ENCODE data around the gene SCN1A.

DNA sequence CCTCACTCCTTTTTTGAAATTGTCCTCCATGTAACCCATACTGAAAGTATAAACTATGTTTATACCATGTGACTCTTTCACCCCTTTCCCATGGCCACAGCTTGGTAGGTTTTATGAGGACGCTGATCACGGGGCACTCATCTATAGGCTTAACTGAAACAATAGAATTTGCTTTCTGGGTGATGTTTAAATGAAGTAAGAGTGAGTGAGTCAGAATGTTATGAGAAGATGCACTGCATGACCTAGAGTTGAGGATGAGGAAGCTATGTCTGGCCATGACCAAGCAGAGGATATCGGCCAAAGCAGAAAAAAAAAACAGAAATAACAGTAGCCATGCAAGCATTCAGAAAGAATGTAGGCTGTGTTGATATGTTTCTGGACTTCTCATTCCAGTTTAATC is 34.9 kb downstream of the SCN1A start:
- TF ChIP-seq, protein P1, sequence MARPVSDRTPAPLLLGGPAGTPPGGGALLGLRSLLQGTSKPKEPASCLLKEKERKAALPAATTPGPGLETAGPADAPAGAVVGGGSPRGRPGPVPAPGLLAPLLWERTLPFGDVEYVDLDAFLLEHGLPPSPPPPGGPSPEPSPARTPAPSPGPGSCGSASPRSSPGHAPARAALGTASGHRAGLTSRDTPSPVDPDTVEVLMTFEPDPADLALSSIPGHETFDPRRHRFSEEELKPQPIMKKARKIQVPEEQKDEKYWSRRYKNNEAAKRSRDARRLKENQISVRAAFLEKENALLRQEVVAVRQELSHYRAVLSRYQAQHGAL (CRISPR knock-in tag; IDR thresholded peaks at IDR 0.05; ENCODE audit: not compliant biosample characterization) = no peak
- TF ChIP-seq FOXP4 (CRISPR knock-in tag; IDR thresholded peaks at IDR 0.05) (no peak), ADNP (CRISPR knock-in tag; IDR thresholded peaks at IDR 0.05) (no peak), POLR2AphosphoS5 (IDR thresholded peaks at IDR 0.05; ENCODE audit: low read depth, low read length) (no peak), NCOA2 (CRISPR knock-in tag; IDR thresholded peaks at IDR 0.05) (no peak), CHD4 (IDR thresholded peaks at IDR 0.05; ENCODE audit: borderline replicate concordance, low read length) (no peak)
- TF ChIP-seq, protein P2, sequence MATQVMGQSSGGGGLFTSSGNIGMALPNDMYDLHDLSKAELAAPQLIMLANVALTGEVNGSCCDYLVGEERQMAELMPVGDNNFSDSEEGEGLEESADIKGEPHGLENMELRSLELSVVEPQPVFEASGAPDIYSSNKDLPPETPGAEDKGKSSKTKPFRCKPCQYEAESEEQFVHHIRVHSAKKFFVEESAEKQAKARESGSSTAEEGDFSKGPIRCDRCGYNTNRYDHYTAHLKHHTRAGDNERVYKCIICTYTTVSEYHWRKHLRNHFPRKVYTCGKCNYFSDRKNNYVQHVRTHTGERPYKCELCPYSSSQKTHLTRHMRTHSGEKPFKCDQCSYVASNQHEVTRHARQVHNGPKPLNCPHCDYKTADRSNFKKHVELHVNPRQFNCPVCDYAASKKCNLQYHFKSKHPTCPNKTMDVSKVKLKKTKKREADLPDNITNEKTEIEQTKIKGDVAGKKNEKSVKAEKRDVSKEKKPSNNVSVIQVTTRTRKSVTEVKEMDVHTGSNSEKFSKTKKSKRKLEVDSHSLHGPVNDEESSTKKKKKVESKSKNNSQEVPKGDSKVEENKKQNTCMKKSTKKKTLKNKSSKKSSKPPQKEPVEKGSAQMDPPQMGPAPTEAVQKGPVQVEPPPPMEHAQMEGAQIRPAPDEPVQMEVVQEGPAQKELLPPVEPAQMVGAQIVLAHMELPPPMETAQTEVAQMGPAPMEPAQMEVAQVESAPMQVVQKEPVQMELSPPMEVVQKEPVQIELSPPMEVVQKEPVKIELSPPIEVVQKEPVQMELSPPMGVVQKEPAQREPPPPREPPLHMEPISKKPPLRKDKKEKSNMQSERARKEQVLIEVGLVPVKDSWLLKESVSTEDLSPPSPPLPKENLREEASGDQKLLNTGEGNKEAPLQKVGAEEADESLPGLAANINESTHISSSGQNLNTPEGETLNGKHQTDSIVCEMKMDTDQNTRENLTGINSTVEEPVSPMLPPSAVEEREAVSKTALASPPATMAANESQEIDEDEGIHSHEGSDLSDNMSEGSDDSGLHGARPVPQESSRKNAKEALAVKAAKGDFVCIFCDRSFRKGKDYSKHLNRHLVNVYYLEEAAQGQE (IDR thresholded peaks at IDR 0.05; ENCODE audit: borderline replicate concordance in 1 of 2, low read depth in 1 of 2, low read length in 2 of 2) = no peak
- TF ChIP-seq, protein P3, sequence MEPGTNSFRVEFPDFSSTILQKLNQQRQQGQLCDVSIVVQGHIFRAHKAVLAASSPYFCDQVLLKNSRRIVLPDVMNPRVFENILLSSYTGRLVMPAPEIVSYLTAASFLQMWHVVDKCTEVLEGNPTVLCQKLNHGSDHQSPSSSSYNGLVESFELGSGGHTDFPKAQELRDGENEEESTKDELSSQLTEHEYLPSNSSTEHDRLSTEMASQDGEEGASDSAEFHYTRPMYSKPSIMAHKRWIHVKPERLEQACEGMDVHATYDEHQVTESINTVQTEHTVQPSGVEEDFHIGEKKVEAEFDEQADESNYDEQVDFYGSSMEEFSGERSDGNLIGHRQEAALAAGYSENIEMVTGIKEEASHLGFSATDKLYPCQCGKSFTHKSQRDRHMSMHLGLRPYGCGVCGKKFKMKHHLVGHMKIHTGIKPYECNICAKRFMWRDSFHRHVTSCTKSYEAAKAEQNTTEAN (CRISPR knock-in tag; conservative IDR thresholded peaks at IDR 0.05) = no peak
- TF ChIP-seq, protein P4, sequence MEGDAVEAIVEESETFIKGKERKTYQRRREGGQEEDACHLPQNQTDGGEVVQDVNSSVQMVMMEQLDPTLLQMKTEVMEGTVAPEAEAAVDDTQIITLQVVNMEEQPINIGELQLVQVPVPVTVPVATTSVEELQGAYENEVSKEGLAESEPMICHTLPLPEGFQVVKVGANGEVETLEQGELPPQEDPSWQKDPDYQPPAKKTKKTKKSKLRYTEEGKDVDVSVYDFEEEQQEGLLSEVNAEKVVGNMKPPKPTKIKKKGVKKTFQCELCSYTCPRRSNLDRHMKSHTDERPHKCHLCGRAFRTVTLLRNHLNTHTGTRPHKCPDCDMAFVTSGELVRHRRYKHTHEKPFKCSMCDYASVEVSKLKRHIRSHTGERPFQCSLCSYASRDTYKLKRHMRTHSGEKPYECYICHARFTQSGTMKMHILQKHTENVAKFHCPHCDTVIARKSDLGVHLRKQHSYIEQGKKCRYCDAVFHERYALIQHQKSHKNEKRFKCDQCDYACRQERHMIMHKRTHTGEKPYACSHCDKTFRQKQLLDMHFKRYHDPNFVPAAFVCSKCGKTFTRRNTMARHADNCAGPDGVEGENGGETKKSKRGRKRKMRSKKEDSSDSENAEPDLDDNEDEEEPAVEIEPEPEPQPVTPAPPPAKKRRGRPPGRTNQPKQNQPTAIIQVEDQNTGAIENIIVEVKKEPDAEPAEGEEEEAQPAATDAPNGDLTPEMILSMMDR (CRISPR knock-in tag; IDR thresholded peaks at IDR 0.05) = no peak
